Globus pallidus (tissue), 1 donor: ENCODE results near the gene STING1.
"Not testable (repeated sequence)": the region's sequence is repeated elsewhere in the genome, so short reads cannot be mapped to it uniquely, and the experiment has no call there.

ENCODE experiments used
- DNase-seq: peaks from one replicate; pipeline ENCODE4 v3.0.0-alpha.2; 2015; ENCODE audit warnings: low spot score

The STING1 gene

GRCh38 chr5:139503036-139503817 lies 20.7 kb upstream of the STING1 start:
- not testable (repeated sequence) for DNase-seq

DNA sequence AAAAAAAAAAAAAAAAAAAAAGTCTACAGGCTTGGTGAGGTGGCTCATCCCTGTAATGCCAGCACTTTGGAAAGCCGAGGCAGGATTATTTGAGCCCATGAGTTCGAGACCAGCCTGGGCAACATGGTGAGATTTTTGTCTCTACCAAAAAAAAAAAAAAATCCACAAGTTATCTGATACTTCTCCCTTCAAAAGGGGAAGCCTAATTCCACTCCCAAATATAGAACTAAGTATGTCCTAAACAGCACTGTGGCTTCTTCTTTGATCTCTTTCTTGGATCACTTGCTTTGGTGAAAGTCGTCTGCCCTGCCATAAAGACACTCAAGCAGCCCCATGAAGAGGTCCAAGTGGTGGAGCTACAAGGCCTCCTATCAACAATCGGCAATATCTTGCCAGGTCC lies 18.8 kb upstream of the STING1 start:
- DNase-seq, result no peak

GRCh38 chr5:139495638-139496435 lies 13.3 kb upstream of the STING1 start:
- no peak for DNase-seq

GRCh38 chr5:139494832-139495231 lies 12.3 kb upstream of the STING1 start:
- no peak for DNase-seq

DNA sequence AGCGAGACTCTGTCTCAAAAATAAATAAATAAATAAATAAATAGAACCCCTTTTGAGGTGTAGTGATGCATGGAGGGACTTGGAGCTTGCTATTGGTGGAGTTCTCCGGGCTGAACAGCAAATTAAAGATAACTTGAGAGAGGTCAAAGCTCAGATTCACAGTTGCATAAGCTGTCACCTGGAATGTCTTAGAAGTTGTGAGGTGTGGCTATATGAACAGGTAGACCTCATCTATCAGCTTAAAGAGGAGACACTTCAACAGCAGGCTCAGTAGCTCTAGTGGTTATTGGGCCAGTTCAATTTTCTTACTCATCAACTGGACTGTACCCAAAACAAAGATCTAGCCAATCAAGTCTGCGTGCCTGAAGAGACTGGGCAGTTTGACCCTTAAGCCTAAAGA lies 11.7 kb upstream of the STING1 start:
- DNase-seq, result no peak

DNA sequence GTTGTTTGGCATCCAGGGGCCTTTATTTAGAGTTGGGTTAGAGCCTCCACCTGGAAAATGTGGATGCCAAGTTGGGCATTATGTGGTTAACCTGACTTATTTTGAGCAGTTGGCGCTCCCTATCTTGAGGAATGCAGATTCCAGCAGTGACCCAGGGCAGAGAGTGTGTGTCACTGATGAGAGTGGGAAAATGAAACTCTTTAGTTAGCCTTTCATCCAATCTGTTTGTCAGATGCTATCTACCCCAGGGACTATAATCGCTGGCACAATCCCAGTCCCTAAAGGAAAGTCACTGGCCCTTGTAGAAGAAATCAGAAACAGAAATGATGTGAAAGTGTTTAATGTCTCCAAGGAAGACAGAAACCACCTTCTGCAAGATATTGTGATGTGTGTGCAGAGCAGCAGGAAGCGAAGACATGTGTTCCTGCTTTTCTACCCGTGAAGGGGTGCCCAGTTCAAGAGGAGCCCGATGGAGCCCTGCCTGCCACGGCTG lies 10.2 kb upstream of the STING1 start:
- no peak for DNase-seq

DNA sequence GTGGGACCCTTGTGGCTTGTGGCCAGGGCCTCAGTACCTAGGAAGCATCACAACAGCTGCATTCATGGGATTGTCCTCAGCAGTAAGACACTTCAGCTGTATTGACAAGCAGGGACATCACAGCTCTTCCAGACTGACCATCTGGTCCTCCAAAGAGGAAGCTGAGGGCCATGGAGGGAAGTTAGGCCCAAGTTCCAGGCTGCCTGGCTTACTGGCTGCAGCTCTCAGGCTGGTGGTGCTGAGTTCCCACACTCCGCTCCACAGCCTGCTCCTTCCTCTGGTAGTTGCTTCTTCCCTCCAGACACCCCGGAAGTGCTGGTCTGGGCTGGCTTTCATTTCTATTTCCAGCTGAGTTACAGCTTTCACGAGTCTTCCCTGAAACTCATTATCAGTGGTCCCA lies 5.7 kb upstream of the STING1 start:
- DNase-seq, result peak; percentile 48

GRCh38 chr5:139486201-139486600 lies 3.6 kb upstream of the STING1 start:
- no peak for DNase-seq

DNA sequence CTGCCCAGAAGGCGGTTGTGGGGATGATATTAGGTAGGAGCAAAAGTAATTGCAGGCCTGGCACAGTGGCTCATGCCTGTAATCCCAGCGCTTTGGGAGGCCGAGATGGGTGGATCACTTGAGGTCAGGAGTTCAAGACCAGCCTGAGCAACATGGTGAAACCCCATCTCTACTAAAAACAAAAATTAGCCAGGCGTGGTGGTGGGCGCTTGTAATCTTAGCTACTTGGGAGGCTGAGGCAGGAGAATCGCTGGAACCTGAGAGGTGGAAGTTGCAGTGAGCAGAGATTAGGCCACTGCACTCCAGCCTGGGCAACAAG lies 291 bp upstream of the STING1 start:
- DNase-seq, result not testable (repeated sequence)

GRCh38 chr5:139481580-139482049 lies 943 bp downstream of the STING1 start:
- DNase-seq, result no peak

DNA sequence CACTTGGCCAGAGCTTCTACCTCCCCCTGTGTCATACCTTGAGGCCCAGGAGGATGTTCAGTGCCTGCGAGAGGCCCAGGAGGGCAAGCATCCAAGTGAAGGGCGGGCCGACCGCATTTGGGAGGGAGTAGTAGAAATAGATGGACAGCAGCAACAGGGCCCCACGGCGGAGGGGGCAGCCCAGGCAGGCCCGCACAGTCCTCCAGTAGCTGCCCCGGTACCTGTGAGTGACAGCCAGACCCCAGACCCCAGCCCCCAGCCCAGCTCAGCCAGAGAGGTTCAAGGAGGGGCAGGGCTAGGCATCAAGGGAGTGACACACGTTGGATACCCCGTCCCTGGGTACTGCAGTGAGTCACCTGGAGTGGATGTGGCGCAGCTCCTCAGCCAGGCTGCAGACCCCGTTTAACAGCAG lies 1.4 kb downstream of the STING1 start:
- DNase-seq, result no peak

DNA sequence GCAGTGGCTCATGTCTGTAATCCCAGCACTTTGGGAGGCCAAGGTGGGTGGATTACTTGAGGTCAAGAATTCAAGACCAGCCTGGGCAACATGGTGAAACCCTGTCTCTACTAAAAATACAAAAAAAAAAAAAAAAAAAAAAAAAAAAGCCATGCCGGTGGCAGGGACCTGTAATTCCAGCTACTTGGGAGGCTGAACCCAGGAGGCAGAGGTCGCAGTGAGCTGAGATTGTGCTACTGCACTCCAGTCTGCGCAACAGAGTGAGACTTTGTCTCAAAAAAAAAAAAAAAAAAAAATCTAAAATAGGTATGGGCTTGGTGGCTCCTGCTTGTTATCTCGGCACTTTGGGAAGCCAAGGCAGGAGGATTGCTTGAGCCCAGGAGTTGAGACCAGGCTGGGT lies 2.8 kb downstream of the STING1 start:
- DNase-seq, result not testable (repeated sequence)

DNA sequence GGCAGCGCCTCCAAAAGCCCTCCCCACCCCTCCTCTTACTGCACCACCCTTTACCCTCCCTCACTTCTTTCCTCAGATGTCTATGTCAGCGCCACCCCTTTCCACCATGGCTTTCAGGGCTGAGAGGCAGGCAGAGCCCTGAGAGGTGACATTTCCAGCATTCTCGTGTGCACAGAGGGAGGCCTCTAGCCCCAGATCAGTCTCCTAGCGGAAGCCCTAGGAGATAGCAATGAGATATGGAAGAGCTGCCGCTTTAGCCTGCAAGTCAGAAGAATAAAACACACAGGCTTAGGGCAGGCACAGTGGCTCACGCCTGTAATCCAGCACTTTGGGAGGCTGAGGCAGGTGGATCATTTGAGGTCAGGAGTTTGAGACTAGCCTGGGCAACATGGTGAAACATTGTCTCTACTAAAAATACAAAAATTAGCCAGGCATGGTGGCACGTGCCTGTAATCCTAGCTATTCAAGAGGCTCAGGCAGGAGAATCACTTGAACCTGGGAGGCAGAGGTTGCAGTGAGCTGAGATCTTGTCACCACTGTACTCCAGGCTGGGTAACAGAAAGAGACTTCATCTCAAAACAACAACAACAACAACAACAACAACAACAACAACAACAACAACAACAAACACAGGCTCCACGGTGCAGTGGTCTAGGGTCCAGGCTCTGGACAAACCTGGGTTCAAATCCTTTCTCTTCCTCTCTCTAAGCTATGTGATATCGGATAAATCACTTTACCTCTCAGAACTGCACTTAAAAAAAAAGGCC lies 3.7 kb downstream of the STING1 start:
- DNase-seq, result not testable (repeated sequence)

DNA sequence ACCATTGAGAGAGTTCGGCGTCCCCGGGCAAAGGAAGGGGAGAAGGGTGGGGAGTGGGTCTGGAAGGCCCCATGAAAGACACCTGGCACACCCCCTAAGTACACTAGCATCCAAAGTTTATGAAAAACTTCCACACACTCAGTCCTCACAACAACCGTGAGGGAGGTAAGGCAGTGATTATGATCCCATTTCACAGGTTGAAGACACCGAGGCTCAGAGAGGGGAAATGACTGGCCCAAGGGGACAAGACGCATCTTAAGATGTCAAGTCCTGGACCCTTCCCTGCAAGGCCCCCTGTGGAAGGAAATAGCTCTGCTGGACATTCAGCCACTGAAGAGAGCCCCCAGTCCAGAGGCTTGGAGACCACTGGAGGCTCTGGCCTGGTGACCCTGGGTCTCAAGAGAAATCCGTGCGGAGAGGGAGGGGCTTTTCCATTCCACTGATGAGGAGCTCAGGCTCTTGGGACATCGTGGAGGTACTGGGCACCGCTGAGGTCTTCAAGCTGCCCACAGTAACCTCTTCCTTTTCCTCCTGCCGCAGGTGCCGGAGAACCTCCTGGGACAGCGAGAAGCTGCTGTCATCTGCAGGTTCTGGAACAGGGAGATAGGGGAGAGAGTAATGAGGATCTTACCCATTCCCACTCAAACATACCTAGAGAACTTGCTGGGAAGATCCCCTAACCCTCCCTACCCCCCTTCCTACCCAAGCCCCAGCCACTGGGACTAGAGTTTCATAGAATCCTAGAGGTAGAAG lies 6.5 kb downstream of the STING1 start:
- no peak for DNase-seq

GRCh38 chr5:139474890-139475791 lies 7.4 kb downstream of the STING1 start:
- no peak for DNase-seq

- no peak for DNase-seq
Observed at GRCh38 chr5:139473565-139473964, 9.0 kb downstream of the STING1 start.

DNA sequence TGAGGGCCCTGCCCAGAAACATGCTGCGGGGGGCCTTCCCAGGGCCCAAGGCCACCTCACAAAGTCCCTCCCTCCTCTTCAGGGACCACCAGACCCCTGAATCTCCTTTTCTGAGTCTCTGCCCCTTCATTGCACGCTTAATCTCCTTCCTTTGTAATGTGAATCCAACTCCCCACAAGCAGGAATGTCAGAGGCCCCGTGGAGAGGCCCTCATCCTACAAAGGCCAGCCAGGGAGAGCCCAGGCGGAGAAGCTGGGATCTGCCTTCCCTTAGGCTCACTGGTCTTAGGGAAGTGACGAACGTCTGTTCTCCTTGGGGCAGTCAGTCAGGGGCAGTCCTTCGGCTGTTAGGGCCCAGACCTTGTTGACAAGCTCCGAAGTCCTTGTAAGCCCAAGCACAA lies 9.5 kb downstream of the STING1 start:
- DNase-seq, result no peak

GRCh38 chr5:139472386-139473030 lies 10.1 kb downstream of the STING1 start:
- DNase-seq, result no peak

GRCh38 chr5:139470821-139471300 lies 11.7 kb downstream of the STING1 start, which contains the start of gene SMIM33:
Gene SMIM33, plus strand, starts transcription at chr5:139471004. Its CDS starts 118 bp downstream, at chr5:139471122.
- no peak for DNase-seq

DNA sequence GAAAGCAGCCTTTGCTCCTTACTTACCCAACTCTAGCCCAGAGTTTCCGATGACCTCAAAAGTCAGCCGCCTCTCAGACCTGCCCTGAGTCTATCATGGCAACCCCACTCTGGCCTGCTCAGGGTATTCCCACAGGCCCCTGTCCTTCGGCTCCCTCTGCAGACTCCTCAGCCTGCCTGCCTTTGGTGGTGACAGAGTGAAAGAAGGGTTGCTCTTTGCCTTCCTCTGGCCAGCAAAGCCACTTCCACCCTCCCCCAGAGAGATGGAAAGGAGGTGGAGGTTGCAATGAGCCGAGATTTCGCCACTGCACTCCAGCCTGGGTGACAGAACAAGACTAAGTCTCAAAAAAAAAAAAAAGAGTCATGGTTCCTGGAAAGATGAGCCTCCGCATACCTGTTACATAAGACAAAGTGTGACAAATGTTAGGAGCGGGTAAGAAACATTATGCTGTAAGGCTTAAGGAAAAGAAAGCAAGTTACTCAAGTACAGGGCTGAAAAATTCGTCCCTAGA lies 14.1 kb downstream of the STING1 start:
- no peak for DNase-seq
